Panc1 (cell line): ENCODE measurements around the gene THOC2. TPM values are rescaled to one million over a fixed set of nuclear protein-coding genes. Genes with fewer than 3 reads are reported as not detected.

ENCODE experiments used
- ATAC-seq: fragments of 200-7000 bp; cut with Tn5 transposase; 2 replicates; pipeline ENCODE4 v1.9.1; 2020; ENCODE audit warnings: mild to moderate bottlenecking, moderate library complexity
- BruUV-seq: library from RNA; stranded (reverse); fragments of 400-500 nt; replicated peaks from 2 replicates; lab custom pipeline; 2021; lab: Mats Ljungman, UMichigan
- CTCF ChIA-PET: fragments of 300-600 bp; sonication (Branson Sonifier 250); formaldehyde crosslinking; loops from one replicate; lab custom pipeline; 2022; ENCODE audit warnings: antibody characterized with exemption; lab: Charles Lee
- POLR2A ChIA-PET: fragments of 300-600 bp; sonication (Branson Sonifier 250); formaldehyde crosslinking; loops from one replicate; lab custom pipeline; 2022; ENCODE audit warnings: antibody characterized with exemption; lab: Charles Lee
- DNase-seq: peaks from one replicate; pipeline ENCODE4 v3.0.0-alpha.2; 2010; ENCODE audit warnings: low read depth, low spot score
- H3K27ac ChIP-seq: 2 replicates; pipeline ENCODE4 v1.5.1; 2011; ENCODE audit warnings: mild to moderate bottlenecking, low read length, inconsistent platforms
- H3K27me3 ChIP-seq: fragments of 200-500 bp; sonication (Bioruptor generic); 2 replicates; pipeline ENCODE4 v1.6.0; 2014; ENCODE audit warnings: low read length, inconsistent platforms; ENCODE audit not compliant: control insufficient read depth, insufficient read depth
- H3K36me3 ChIP-seq: fragments of 200-500 bp; sonication (Bioruptor generic); 2 replicates; pipeline ENCODE4 v1.5.1; 2014; ENCODE audit warnings: inconsistent platforms, mild to moderate bottlenecking, low read length, moderate library complexity; ENCODE audit not compliant: control insufficient read depth, insufficient read depth
- H3K4me1 ChIP-seq: 2 replicates; pipeline ENCODE4 v1.5.1; 2011; ENCODE audit warnings: inconsistent platforms, mild to moderate bottlenecking, low read length, moderate library complexity; ENCODE audit not compliant: control insufficient read depth, insufficient read depth
- H3K4me3 ChIP-seq, 2 experiments: 2 replicates each; pipeline ENCODE4 v1.5.1; 2011 to 2012; ENCODE audit warnings: low read depth in 2 of 2, low read length in 2 of 2, mild to moderate bottlenecking in 2 of 2, inconsistent platforms in 1 of 2, moderate library complexity in 1 of 2
- H3K9me3 ChIP-seq: fragments of 200-500 bp; sonication (Bioruptor generic); 2 replicates; pipeline ENCODE4 v1.5.1; 2014; ENCODE audit warnings: low read depth, mild to moderate bottlenecking, inconsistent platforms, low read length, moderate library complexity; ENCODE audit not compliant: control insufficient read depth, insufficient read depth
- POLR2AphosphoS5 ChIP-seq: IDR thresholded peaks from 2 replicates; pipeline ENCODE4 v1.6.1; 2012; ENCODE audit warnings: mild to moderate bottlenecking, low read depth, low read length, moderate library complexity
- SIN3A ChIP-seq: IDR thresholded peaks from 2 replicates; pipeline ENCODE4 v1.6.1; 2012; ENCODE audit warnings: low read depth, mild to moderate bottlenecking, low read length, moderate library complexity, borderline replicate concordance; ENCODE audit not compliant: insufficient read depth
- TCF7L2 ChIP-seq: IDR thresholded peaks from 2 replicates; pipeline ENCODE4 v1.6.1; 2011; ENCODE audit warnings: mild to moderate bottlenecking, low read depth, low read length, inconsistent platforms
- in situ Hi-C: cut with HindIII; loops from 2 replicates; pipeline ENCODE4 v1.10.0; 2016; ENCODE audit warnings: low sequenced_read_pairs, low pct_unique_long_range_greater_than_20kb
- intact Hi-C: fragments of 100-400 bp; cut with micrococcal nuclease; formaldehyde crosslinking; loops from one replicate; pipeline ENCODE4 v1.10.0; 2022; ENCODE audit not compliant: unreplicated experiment
- total RNA-seq: library from RNA; stranded (reverse); gene quantifications from one replicate; pipeline ENCODE4 v1.2.1, GENCODE V29; 2021; ENCODE audit not compliant: unreplicated experiment
- TF ChIP-seq, protein P1 (sequence below), 2 experiments: IDR thresholded peaks; 2 replicates each; pipeline ENCODE4 v1.6.1; 2011 to 2012; ENCODE audit warnings: low read depth in 2 of 2, control low read depth in 1 of 2, low read length in 1 of 2, mild to moderate bottlenecking in 1 of 2, moderate library complexity in 1 of 2; ENCODE audit not compliant: insufficient read depth in 1 of 2
- TF ChIP-seq, protein P2 (sequence below): fragments of 450-650 bp; IDR thresholded peaks from 2 replicates; pipeline ENCODE4 v1.5.1; 2017; ENCODE audit warnings: mild to moderate bottlenecking

The THOC2 gene
- total RNA-seq, 1 experiment from 2014 or later, result 194 TPM

DNA sequence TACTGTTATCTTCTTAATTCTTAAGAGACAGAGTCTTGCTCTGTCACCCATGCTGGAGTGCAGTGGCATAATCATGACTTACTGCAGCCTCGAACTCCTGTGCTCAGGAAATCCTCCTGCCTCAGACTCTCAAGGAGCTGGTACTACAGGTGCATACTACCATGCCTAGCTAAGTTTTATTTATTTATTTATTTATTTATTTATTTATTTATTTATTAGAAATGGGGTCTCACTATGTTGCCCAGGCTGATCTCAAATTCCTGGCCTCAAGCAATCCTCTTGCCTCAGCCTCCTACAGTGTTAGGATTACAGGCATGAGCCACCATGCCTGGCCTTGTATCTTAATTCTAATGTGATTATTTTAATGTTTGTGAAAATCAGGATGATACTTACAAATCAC, 125.6 kb downstream of the THOC2 start:
- DNase-seq, result no peak
- no peak for ATAC-seq
- intact Hi-C loops, result no loop called here
- in situ Hi-C loops, result no loop called here
- Histone ChIP-seq H3K36me3 (peaks cover 10% of the 10 kb centered on the region), H3K4me3 (no peak overlapping the region), H3K4me1 (no peaks in the 10 kb centered on the region), H3K27ac (no peak overlapping the region), H3K27me3 (no peaks in the 10 kb centered on the region), H3K9me3 (no peaks in the 10 kb centered on the region)
- TF ChIP-seq SIN3A, result no peak
- ChIA-PET CTCF (interaction anchor here (0.6 kb wide), 1 partner anchor 255 kb away, joined by 15 read pairs; no protein-coding TSS in a partner anchor), POLR2A (no interaction called here)
- BruUV-seq, result no TSS peak

DNA sequence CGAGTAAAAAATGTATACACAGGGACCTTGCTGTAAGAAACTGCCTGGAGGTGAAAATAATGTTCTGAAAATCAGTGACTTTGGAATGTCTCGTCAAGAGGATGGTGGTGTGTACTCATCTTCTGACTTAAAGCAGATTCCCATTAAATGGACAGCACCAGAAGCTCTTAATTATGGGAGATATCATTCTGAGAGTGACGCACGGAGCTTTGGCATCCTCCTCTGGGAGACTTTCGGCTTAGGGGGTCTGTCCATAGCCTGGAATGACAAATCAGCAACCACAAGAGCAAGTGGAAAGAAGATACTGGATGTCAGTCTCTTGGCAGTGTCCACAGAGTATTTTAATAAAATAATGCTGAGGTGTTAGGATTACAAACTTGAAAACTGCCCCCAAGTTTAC, 129.4 kb downstream of the THOC2 start:
- DNase-seq, result no peak
- H3K9me3 ChIP-seq, result no peaks in the 10 kb centered on the region
- H3K27me3 ChIP-seq, result no peaks in the 10 kb centered on the region
- ATAC-seq, result no peak
- no peak overlapping the region for H3K4me3 ChIP-seq
- no TSS peak for BruUV-seq
- TF ChIP-seq, protein P1, sequence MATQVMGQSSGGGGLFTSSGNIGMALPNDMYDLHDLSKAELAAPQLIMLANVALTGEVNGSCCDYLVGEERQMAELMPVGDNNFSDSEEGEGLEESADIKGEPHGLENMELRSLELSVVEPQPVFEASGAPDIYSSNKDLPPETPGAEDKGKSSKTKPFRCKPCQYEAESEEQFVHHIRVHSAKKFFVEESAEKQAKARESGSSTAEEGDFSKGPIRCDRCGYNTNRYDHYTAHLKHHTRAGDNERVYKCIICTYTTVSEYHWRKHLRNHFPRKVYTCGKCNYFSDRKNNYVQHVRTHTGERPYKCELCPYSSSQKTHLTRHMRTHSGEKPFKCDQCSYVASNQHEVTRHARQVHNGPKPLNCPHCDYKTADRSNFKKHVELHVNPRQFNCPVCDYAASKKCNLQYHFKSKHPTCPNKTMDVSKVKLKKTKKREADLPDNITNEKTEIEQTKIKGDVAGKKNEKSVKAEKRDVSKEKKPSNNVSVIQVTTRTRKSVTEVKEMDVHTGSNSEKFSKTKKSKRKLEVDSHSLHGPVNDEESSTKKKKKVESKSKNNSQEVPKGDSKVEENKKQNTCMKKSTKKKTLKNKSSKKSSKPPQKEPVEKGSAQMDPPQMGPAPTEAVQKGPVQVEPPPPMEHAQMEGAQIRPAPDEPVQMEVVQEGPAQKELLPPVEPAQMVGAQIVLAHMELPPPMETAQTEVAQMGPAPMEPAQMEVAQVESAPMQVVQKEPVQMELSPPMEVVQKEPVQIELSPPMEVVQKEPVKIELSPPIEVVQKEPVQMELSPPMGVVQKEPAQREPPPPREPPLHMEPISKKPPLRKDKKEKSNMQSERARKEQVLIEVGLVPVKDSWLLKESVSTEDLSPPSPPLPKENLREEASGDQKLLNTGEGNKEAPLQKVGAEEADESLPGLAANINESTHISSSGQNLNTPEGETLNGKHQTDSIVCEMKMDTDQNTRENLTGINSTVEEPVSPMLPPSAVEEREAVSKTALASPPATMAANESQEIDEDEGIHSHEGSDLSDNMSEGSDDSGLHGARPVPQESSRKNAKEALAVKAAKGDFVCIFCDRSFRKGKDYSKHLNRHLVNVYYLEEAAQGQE (IDR thresholded peaks at IDR 0.05; ENCODE audit: insufficient read depth in 1 of 2, low read depth in 2 of 2, low read length in 1 of 2), result no peak
- TF ChIP-seq POLR2AphosphoS5, result no peak
- TF ChIP-seq TCF7L2, result no peak
- TF ChIP-seq SIN3A, result no peak
- TF ChIP-seq, protein P2, sequence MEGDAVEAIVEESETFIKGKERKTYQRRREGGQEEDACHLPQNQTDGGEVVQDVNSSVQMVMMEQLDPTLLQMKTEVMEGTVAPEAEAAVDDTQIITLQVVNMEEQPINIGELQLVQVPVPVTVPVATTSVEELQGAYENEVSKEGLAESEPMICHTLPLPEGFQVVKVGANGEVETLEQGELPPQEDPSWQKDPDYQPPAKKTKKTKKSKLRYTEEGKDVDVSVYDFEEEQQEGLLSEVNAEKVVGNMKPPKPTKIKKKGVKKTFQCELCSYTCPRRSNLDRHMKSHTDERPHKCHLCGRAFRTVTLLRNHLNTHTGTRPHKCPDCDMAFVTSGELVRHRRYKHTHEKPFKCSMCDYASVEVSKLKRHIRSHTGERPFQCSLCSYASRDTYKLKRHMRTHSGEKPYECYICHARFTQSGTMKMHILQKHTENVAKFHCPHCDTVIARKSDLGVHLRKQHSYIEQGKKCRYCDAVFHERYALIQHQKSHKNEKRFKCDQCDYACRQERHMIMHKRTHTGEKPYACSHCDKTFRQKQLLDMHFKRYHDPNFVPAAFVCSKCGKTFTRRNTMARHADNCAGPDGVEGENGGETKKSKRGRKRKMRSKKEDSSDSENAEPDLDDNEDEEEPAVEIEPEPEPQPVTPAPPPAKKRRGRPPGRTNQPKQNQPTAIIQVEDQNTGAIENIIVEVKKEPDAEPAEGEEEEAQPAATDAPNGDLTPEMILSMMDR, result no peak
- CTCF ChIA-PET, result no interaction called here
- peaks cover 15% of the 10 kb centered on the region for H3K36me3 ChIP-seq
- in situ Hi-C loops, result no loop called here
- intact Hi-C loops, result no loop called here
- H3K27ac ChIP-seq, result no peak overlapping the region
- POLR2A ChIA-PET, result no interaction called here
- H3K4me1 ChIP-seq, result no peaks in the 10 kb centered on the region

DNA sequence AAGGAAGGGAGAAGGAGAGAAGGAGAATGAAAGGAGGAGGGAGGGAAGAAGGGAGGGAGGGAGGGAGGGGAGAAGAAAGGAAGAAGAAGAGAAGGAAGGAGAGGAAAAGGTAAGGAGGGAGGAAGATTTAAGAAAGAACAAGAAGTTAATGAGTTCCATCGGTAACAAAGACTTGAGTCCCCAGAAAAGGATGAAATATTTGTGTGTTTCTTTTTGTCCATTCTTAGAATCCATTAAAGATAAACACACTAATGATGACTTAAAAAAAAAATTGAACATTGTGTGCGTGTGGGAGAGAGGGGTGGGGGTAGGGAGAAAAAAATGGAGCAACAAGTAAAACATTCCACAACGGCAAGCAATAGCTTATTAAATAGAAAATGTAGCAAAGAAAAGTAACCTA, 131.4 kb downstream of the THOC2 start:
- Histone ChIP-seq H3K4me3 (no peak overlapping the region), H3K36me3 (peaks cover 12% of the 10 kb centered on the region), H3K27me3 (no peaks in the 10 kb centered on the region), H3K9me3 (no peaks in the 10 kb centered on the region), H3K4me1 (no peaks in the 10 kb centered on the region), H3K27ac (no peak overlapping the region)
- ATAC-seq, result no peak
- intact Hi-C loops (no loop called here), in situ Hi-C loops (no loop called here)
- ChIA-PET POLR2A (no interaction called here), CTCF (no interaction called here)
- TF ChIP-seq, protein P1 (IDR thresholded peaks at IDR 0.05; ENCODE audit: insufficient read depth in 1 of 2, low read depth in 2 of 2, low read length in 1 of 2), result no peak
- TF ChIP-seq SIN3A (no peak), POLR2AphosphoS5 (no peak), TCF7L2 (no peak)
- TF ChIP-seq, protein P2, result no peak
- DNase-seq, result no peak
- no TSS peak for BruUV-seq
